Brain microvascular endothelial cell (primary cell): ENCODE results near the gene BRIP1.

Source experiments
- DNase-seq: peaks from one replicate; pipeline ENCODE4 v3.0.0-alpha.2; 2020
- H3K27ac ChIP-seq: fragments of 250-450 bp; sonication (Bioruptor Pico); 2 replicates; pipeline ENCODE4 v1.5.1; 2020; ENCODE audit warnings: mild to moderate bottlenecking, moderate library complexity
- H3K27me3 ChIP-seq: fragments of 250-450 bp; sonication (Bioruptor Pico); replicated peaks from 2 replicates; pipeline ENCODE4 v1.5.1; 2020; ENCODE audit warnings: mild to moderate bottlenecking
- H3K36me3 ChIP-seq: fragments of 250-450 bp; sonication (Bioruptor Pico); replicated peaks from 2 replicates; pipeline ENCODE4 v1.5.1; 2020; ENCODE audit warnings: mild to moderate bottlenecking
- H3K4me3 ChIP-seq: 2 replicates; pipeline ENCODE4 v1.5.1; 2011; ENCODE audit warnings: low read depth, mild to moderate bottlenecking, control low read depth, low read length, moderate library complexity
- in situ Hi-C: cut with HindIII; loops from 2 replicates; pipeline ENCODE4 v1.10.0; 2017; ENCODE audit warnings: low sequenced_read_pairs, low pct_ligation_motif_present
- TF ChIP-seq, protein P1 (sequence below): IDR thresholded peaks from 2 replicates; pipeline ENCODE4 v1.5.1; 2011; ENCODE audit warnings: low read depth, mild to moderate bottlenecking, moderate library complexity, low read length, control low read depth, inconsistent platforms; ENCODE audit errors: missing control alignments

BRIP1 gene

DNA sequence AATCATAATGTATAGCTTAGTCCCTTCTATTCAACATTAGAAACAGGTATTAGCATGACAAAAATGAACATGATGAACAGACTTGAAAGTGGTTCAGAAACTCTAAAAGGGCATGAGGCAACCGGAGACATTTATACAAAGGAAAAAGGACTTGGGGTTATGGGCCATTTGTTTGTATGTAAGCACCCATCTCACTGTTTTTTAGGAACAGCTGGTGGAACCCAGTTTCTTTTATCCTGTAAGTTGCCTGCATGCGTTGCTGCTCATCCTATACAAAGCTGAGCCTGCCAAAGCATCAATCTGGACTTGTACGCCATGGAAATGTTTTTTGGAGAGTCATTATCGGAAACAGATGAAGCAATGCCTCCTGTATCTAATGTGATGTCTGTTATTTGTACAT, 200.0 kb downstream of the BRIP1 start:
- TF ChIP-seq, protein P1, sequence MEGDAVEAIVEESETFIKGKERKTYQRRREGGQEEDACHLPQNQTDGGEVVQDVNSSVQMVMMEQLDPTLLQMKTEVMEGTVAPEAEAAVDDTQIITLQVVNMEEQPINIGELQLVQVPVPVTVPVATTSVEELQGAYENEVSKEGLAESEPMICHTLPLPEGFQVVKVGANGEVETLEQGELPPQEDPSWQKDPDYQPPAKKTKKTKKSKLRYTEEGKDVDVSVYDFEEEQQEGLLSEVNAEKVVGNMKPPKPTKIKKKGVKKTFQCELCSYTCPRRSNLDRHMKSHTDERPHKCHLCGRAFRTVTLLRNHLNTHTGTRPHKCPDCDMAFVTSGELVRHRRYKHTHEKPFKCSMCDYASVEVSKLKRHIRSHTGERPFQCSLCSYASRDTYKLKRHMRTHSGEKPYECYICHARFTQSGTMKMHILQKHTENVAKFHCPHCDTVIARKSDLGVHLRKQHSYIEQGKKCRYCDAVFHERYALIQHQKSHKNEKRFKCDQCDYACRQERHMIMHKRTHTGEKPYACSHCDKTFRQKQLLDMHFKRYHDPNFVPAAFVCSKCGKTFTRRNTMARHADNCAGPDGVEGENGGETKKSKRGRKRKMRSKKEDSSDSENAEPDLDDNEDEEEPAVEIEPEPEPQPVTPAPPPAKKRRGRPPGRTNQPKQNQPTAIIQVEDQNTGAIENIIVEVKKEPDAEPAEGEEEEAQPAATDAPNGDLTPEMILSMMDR = no peak
- H3K27me3 ChIP-seq = no peaks in the 10 kb centered on the region
- H3K27ac ChIP-seq = no peak overlapping the region
- H3K36me3 ChIP-seq = no peaks in the 10 kb centered on the region
- in situ Hi-C loops = no loop called here
- H3K4me3 ChIP-seq = no peak overlapping the region
- no peak for DNase-seq

DNA sequence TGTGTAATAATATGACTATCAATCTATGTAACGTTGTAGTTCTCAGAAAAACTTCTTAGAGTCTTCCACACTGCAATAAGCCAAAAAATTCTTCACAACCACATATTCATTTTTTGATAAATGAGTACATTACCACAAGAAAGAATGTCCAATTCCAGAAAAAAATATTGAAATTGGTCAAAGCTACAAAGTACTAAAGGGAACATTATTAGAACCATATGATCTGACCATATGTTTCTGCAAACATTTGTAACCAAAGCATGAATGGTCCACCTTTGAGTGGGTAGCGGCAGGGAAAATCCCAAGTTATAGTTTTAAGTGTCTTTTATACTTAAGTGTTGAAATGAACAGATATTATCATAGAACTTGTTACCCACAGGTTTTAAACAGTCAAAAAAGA, 200.6 kb downstream of the BRIP1 start:
- no peak overlapping the region for H3K4me3 ChIP-seq
- TF ChIP-seq, protein P1 = no peak
- in situ Hi-C loops = no loop called here
- H3K27me3 ChIP-seq = no peaks in the 10 kb centered on the region
- DNase-seq = no peak
- no peaks in the 10 kb centered on the region for H3K36me3 ChIP-seq
- H3K27ac ChIP-seq = no peak overlapping the region

DNA sequence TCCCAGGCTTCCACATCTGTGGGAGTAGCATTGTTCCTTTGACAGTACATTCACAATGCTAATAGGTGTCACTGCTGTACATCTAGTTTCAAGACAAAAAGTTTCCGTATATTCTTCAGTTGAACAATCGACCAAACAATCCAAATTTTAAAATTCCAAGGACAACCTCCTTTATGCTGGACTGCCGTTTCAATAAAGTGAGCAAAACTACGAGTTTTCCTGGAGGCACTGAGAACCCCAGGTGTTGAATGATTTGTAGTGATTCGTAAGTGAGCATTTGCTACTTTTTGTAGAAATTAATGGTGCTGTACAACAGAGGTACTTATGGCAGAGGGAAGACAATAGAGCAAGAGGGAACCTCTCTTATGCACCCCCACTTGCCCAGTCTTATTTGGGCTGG, 201.1 kb downstream of the BRIP1 start:
- no peak overlapping the region for H3K4me3 ChIP-seq
- no peak overlapping the region for H3K27ac ChIP-seq
- TF ChIP-seq, protein P1 = no peak
- H3K36me3 ChIP-seq = no peaks in the 10 kb centered on the region
- DNase-seq = no peak
- in situ Hi-C loops = no loop called here
- no peaks in the 10 kb centered on the region for H3K27me3 ChIP-seq

DNA sequence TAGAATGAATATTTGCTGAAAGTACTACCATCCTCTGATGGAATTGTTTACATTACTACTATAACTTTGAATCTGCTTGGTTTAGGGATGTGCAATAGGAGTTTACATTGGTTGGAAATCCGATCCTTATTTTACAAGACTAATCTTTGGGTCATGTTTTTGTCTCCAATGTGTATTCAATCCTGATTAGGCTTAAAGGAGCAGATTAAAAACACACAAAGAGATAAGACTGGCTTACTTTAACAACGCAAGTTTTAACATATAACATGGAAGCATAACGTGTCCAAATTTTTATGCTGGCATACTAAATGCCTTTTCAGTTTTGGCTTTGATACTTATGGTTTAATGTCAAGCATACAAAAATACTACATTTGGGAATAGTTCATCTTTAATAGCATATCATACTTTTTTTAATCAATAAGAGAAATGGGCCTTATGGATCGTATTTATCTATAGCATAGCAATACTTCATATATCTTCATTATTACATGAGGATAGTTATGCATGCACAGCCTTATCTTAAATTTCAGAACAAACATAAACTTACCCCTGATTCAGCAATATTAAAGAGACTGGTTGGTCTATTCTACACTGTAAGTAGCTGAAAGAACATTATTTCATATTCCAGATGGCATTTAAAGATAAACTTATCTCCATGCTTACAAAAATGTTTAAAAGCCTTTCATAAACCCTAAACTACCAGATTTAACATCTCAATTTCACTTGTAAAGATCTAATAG, 202.4 kb downstream of the BRIP1 start:
- H3K4me3 ChIP-seq = no peak overlapping the region
- no peak for DNase-seq
- no peaks in the 10 kb centered on the region for H3K36me3 ChIP-seq
- in situ Hi-C loops = no loop called here
- H3K27ac ChIP-seq = no peak overlapping the region
- TF ChIP-seq, protein P1 = no peak
- H3K27me3 ChIP-seq = no peaks in the 10 kb centered on the region

DNA sequence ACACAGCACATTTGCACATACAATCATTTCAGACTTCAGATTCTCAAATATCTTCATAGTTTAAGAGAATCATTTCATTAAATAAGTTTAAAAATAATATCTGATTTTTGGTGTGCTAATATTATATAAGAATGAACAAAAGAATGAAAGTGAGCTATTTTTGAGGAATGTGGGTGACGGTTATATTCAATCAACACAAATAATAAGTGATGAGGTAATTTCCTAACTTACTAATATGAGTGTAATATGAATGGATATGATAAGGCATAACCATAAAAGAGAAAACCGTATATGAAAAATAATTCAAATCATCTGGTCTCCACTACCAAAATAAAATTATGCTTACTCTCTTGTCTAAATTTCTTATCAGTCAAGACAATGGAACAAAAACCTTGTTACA, 203.9 kb downstream of the BRIP1 start:
- DNase-seq = no peak
- TF ChIP-seq, protein P1 = no peak
- Histone ChIP-seq H3K4me3 (no peak overlapping the region), H3K36me3 (no peaks in the 10 kb centered on the region), H3K27me3 (no peaks in the 10 kb centered on the region), H3K27ac (no peak overlapping the region)
- in situ Hi-C loops = no loop called here

DNA sequence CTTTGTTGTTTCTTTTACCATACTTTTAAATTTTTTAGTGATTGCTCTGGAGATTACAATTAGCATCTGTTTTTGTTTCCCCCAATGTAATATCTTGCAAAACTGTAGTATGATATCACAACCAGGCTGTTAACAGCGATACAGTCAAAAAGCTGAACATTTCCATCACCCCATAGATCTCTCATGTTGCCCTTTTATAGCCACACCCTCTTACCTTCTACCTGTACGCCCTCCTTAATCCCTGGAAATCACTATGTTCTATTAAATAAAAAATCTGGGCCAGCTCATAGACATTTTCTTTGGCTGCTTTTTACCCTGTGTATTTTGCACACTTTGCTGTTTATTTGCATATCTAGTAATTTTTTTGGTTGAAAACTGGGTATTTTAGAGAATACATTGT, 205.1 kb downstream of the BRIP1 start:
- in situ Hi-C loops = no loop called here
- no peak for DNase-seq
- TF ChIP-seq, protein P1 = no peak
- Histone ChIP-seq H3K36me3 (no peaks in the 10 kb centered on the region), H3K27me3 (no peaks in the 10 kb centered on the region), H3K4me3 (no peak overlapping the region), H3K27ac (no peak overlapping the region)
